ENCODE results near the gene NSG2.

Gene NSG2

GRCh38 chr5:174059247-174059646, 13.7 kb downstream of the NSG2 start:
- DNase-seq (ENCODE audit: low read depth in 2 of 2) = no peak

DNA sequence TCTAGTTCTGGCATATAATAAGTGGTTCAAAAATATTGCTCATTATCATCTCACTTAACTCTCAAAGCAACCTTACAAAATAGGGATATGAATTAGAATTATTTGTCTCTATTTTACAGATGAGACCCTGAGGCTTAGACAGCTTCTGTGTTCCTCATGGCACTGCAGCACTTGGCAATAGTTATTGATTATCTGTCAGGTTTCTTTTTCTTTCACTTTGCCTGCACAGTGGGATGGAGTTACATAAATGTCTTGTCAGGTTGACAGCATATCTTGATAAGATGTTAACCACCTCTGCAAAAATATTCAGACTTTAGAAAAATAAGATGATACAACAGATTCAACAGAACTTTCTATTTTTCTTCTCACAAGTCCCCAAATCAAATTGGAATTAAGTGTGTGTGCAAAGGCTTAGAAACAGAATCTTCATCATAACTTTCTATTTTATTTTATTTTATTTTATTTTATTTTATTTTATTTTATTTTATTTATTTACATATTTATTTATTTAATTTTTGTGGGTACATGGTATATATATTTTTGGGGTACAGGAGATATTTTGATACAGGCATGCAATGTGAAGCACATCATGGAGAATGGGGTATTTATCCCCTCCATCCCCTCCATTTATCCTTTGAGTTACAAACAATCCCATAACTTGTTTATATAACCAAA, 17.7 kb downstream of the NSG2 start:
- no peak for DNase-seq (ENCODE audit: low read depth in 2 of 2)

DNA sequence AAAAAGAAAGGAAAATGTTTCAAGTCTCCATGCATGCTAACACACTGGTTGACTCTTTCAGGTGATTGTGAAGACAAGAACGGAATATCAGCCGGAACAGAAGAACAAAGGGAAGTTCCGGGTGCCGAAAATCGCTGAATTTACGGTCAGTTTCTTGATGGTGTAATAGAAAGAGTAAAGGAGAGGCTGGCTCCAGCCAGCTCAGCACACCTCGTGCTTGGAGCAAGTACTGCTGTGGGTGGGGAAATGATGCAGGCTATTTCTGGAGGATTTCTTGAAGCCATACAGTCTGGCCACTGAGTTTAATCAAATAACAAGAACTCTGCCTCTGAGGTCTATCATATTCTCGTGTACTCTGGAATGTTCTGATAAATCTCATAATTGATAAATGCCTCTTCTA, 18.7 kb downstream of the NSG2 start:
- no peak for DNase-seq (ENCODE audit: low read depth in 2 of 2)

DNA sequence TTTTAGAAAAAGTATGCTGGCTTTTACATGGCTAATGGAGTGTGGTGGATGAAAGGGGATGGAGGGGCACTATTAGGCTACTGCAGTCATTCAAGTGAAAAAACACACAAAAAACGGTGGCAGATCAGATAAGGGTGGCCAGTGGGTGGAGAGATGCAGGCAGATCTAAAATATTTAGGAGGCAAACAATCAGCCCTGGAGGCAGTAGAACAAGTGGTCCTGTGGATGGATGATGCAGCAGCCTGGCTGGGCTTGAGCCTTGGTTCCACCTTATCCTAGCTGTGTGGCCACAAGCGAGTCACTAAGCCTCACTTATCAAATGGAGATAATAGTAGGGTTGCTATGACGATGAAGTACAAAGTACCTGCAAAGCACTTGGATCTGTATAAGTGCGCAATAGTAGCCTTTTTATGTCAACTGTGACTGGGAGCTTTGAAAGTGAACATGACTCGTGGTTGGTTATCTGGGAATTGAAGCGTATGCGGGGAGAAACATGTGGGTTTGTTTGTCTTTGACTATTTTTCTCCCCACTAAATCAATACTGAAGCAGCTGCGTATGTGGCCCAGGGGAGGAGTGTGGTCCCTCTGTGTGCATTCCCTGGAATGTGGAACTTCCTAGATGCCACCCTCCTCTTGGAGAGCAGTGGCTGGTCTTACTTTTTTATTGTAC, 20.2 kb downstream of the NSG2 start:
- DNase-seq (ENCODE audit: low read depth in 2 of 2) = no peak

DNA sequence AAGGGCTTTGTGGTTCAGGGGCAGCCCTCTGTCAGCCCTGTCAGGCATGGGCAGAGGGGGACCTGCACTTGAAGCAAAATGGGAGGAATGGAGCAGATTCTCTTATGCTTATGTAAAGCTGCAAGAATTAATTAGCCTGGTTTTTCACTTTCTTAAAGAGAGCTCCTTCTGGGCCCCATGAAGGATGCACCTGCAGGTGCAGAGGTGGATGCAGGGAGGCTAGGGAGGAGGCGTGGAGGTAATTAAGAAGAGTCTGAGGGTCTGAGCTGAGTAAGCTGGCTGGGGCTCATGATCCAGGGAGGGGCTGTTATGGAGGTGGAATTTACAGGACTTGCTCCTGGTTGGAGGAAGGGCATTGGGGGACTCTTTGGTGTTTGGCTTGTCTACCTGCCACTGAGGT, 22.0 kb downstream of the NSG2 start:
- DNase-seq (ENCODE audit: low read depth in 2 of 2) = no peak

DNA sequence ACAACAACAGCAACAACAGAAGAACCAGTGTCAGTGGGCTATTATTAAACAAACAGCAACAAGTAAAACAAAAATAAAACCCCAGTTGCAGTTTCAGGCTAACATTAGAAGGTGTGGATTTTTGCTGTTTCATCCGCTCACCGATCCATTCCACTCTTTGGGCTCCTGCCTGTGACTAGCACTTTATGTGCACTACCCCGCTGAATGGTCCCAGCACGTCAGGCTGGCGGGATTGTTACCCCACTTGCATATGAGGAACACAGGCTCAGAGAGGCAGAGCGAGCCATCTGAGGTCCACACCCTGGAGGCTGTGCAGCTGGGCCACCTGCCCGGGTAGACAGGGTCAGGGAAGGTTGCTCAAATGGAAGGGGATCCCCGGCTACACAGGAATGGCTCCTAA, 26.0 kb downstream of the NSG2 start:
- no peak for DNase-seq (ENCODE audit: low read depth in 2 of 2)

DNA sequence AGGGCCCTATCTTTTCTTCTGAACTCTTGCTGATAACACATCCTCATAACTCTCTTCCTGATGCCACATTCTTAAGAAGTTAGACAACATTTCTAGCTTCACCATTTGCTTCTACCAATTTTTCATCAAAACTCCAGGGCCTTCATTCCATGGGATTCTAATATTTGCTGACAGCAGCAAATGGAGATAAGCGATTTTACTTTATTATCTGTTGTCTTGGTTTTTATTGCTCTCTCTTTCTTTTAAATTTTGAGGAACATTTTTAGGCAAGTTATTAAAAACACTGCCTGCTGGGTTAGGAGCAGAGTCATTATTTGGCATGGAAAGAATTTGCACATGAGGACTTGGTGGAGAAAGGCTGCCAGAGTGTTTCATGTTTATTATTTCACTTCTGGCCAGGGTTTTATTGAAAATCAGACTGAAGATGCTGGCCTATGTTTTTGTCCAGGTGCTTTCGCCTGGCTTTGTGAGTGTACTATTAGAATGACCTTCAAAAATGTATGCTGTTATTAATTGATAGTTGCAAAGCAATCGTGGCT, 27.7 kb downstream of the NSG2 start:
- no peak for DNase-seq (ENCODE audit: low read depth in 2 of 2)

DNA sequence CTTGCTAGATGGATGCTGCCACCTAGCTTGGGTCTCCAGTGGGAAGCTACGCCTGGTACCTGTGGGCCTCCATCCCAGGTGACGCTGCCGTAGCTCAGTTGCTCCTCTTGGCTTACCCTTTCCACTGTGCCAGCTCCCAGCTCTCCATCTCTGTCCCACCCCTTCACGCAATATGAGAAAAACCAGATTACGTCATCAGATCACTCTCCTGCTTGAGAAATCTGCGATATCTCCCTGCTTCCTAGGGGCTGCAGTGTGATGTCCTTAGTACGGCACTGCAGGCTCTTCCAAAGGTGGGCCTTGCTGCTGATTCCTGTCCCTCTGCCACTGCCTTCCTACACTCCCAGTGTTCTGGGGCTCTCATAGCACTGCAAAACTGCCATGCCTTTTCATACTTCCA, 28.9 kb downstream of the NSG2 start:
- DNase-seq (ENCODE audit: low read depth in 2 of 2) = no peak

DNA sequence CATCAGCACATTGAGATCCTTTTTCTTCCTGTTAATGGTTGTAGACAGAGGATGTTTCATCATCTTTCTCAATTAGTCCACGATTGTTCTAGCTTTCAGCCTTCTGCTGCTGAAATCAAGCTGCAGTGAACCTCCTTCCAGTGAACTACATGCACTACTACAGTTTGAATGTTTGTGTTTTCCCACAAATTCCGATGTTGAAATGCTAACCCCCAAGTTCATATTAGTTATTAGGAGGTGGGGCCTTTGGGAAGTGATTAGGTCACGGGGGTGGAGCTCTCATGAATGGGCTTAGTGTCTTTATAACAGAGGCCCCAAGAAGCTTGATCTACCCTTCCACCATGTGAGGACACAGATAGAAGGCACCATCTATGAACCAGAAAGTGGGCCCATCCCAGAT, 32.9 kb downstream of the NSG2 start:
- DNase-seq (ENCODE audit: low read depth in 2 of 2) = no peak

DNA sequence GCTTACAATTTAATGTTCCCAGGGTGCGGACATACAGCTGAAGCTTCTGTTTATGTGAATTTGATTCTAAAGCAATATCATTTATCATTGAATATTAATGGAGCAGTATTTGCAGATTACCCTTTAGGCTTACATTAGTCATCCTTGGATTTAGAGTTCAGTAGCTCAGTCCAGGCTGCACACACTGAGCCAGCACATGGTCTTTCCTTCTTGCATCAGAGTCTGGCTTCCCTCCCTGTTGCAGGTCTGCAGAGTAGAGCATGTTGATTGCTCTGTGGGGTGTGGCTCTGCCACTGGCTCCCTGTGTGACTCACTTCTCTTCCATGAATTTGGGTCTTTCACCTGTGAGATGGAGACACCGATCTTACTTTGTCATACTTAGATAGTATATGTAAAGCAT, 36.8 kb downstream of the NSG2 start:
- no peak for DNase-seq (ENCODE audit: low read depth in 2 of 2)

- no peak for DNase-seq (ENCODE audit: low read depth in 2 of 2)
These were observed 37.7 kb downstream of the NSG2 start for GRCh38 chr5:174083056-174083827.

- no peak for DNase-seq (ENCODE audit: low read depth in 2 of 2)
These were observed 39.2 kb downstream of the NSG2 start for GRCh38 chr5:174084691-174085154.

- DNase-seq (ENCODE audit: low read depth in 2 of 2) = peak; percentile 20 to 22
These were observed 41.2 kb downstream of the NSG2 start for GRCh38 chr5:174086751-174087150.

DNA sequence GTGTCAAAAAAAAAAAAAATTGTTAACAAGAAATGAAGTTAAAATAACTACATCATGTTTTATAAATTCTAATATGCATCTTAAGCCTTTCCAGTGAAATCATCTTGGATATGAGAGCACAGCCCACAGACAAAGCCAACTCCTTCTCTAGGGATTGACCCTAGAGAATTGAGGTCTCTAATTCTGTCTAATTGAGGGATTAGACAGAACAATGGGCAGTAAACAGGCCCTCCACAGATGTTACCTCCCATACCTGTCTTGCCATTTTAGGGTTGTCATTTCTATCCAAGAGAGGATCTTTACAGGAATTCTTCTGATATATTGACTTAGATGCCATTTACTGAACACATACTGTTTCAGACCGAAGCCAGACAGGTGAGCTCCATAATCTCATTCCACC, 42.3 kb downstream of the NSG2 start:
- DNase-seq (ENCODE audit: low read depth in 2 of 2) = no peak

- no peak for DNase-seq (ENCODE audit: low read depth in 2 of 2)
These were observed 44.6 kb downstream of the NSG2 start for GRCh38 chr5:174090129-174090528.

DNA sequence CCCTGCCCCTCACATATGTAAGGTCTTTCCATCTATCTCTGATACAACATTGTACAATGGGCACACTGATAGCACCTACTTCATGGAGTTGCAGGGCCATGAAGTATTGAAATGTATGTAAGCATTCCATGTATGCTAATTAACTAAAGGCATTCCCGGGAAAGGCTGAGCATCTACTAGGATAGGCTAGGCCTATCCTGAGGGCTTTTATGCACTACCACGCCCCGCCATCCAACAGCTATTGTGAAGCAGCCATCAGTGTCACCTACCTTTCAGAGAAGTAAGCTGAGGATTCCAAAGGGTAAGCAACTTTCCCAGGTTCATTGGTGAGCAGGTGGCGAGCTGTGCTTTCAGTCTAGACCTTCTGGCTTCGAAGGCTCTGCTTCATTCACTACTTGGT, 47.6 kb downstream of the NSG2 start:
- no peak for DNase-seq (ENCODE audit: low read depth in 2 of 2)

DNA sequence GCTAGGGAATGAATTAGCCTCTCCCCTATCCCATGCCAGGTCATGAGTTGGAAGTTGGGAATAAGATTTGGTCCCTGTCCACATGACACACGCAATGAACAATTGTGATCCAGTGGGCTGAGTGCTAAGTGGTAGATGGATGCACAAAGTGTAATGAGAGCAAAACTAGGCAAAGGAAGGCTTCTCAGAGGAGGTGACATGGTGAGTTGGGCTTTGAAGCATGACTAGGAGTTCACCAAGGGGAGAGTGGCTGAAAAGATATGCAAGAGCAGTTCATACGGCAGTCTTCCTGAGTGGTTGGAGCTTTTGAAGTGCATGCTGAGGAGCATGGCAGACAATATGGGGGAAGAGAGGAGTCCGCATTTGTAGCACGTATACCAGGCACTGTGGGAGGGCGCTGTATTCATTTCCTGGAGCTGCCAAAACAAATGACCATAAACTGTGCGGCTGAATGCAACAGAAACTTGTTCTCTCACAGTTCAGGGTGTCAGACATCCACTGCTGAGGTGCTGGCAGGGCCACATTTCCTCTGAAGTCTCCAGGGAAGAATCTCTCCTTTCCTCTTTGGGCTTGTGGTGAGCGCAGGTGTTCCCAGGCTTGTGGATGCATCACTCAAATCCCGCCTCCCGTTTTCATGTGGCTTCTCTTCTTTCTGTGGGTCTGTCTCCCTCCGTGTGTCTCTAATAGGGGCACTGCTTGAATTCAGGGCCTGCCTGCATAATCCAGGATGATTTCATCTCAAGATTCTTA, 49.5 kb downstream of the NSG2 start:
- no peak for DNase-seq (ENCODE audit: low read depth in 2 of 2)

DNA sequence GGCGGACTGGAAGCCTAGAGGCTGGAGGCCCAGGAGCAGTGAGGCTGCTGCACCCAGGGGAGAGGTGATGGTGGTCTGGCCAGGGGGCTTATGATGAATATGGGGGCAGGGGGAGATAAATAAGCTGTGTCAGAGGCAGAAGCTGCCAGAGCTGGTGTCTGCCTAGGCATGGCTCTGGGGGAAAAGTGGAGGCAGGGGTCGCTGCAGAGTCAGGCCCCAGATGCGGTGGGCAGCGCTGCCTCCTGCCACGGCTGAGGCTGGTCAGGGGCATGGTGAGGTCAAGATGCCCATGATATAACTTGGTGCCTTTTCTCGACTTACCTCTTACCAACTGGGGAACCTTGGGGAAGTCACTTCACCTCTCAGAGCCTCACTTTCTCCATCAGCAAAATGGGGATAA, 51.1 kb downstream of the NSG2 start:
- DNase-seq (ENCODE audit: low read depth in 2 of 2) = no peak

DNA sequence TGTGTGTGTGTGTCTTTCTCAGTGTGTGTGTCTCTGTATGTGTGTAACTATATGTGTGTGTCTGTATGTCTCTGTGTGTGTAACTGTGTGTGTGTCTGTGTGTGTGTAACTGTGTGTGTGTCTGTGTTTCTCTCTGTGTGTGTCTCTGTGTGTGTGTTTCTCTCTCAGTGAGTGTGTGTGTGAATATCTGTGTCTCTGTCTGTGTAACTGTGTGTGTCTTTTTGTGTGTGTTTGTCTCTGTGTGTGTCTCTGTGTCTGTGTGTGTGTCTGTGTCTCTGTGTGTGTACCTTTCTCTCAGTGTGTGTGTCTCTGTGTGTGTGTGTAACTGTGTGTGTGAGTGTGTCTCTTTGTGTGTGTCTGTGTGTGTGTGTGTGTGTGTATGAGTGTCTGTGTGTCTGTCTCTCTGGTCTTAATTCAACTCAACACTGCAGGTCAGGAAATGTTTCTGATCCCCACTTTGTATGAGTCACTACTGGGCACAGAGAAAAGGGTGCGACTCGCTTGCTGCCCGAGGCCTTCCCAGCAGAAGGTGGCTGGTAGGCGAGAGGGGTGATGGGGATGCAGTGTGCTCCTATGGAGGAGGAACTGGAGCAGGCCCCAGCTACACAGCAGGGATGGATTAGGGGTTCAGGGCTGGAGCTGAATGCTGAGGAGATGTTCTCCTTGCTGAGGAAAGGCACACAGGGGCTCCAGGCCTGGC, 52.1 kb downstream of the NSG2 start:
- DNase-seq (ENCODE audit: low read depth in 2 of 2) = no peak

GRCh38 chr5:174098694-174099093, 53.2 kb downstream of the NSG2 start:
- no peak for DNase-seq (ENCODE audit: low read depth in 2 of 2)

- DNase-seq (ENCODE audit: low read depth in 2 of 2) = no peak
These were observed 55.0 kb downstream of the NSG2 start for GRCh38 chr5:174100490-174100889.

All from fibroblast of skin of left quadriceps (primary cell).